Esophagus squamous epithelium (tissue), 5 donors: ENCODE results near the gene CLIP4. TPM values are rescaled to one million over a fixed set of nuclear protein-coding genes. Genes with fewer than 3 reads are reported as not detected.

Experiments
- DNase-seq: peaks from one replicate; lab custom pipeline; 2025; lab: John Stamatoyannopoulos, UW
- H3K27ac ChIP-seq, 4 donors: fragments of 200-600 bp; sonication (generic); one replicate each; pipeline ENCODE4 v1.5.1; 2016 to 2019; ENCODE audit warnings: mild to moderate bottlenecking in 1 of 4
- H3K27me3 ChIP-seq, 4 donors: fragments of 200-600 bp; sonication (generic); 1 replicate in 3 of 4; 2 replicates in 1 of 4; pipeline versions ENCODE4 v1.5.1 to v1.6.0; 2017 to 2021; ENCODE audit warnings: antibody characterized with exemption in 1 of 4
- H3K36me3 ChIP-seq, 3 donors: fragments of 200-600 bp; sonication (generic); one replicate each; pipeline ENCODE4 v1.5.1; 2016 to 2019
- H3K4me1 ChIP-seq, 3 donors: fragments of 200-600 bp; sonication (generic); one replicate each; pipeline ENCODE4 v1.5.1; 2017 to 2019
- H3K4me3 ChIP-seq, 4 donors: fragments of 200-600 bp; sonication (generic); 1 replicate in 3 of 4; 2 replicates in 1 of 4; pipeline ENCODE4 v1.5.1; 2016 to 2019; ENCODE audit warnings: mild to moderate bottlenecking in 2 of 4, moderate library complexity in 1 of 4
- H3K9me3 ChIP-seq, 3 donors: fragments of 200-600 bp; sonication (generic); one replicate each; pipeline ENCODE4 v1.5.1; 2016 to 2019
- CTCF ChIP-seq, 6 experiments: fragments of 450-650 bp in 4 of 6; fragments of 200-600 bp in 2 of 6; sonication (generic) in 2 of 6; IDR thresholded peaks; one replicate each; pipeline ENCODE4 v1.5.1; 2016 to 2019; ENCODE audit warnings: antibody characterized with exemption in 6 of 6, mild to moderate bottlenecking in 4 of 6, moderate library complexity in 4 of 6
- POLR2A ChIP-seq, 4 donors: fragments of 450-650 bp; IDR thresholded peaks; one replicate each; pipeline ENCODE4 v1.6.1; 2017; ENCODE audit warnings: antibody characterized with exemption in 4 of 4, mild to moderate bottlenecking in 4 of 4, moderate library complexity in 3 of 4
- WGBS, 2 donors: methylation state at CpG; one replicate each; pipeline ENCODE4 v1.1.5; 2018; 5-methylcytosine and 5-hydroxymethylcytosine counted together
- intact Hi-C: fragments of 100-400 bp; cut with DNase I; formaldehyde crosslinking; loops from one replicate; pipeline ENCODE4 v1.15.0; 2022
- total RNA-seq, 4 donors: library from RNA; depleted of rRNA; stranded (reverse); fragments of >200 nt; gene quantifications; one replicate each; pipeline ENCODE4 v1.1.0, GENCODE V29; 2016
- donor health status: DM: yes; HTN: yes; CAD: no.

Gene CLIP4
- total RNA-seq, 4 donors from 2014 or later = 39.7 to 85.3 (median 46.5) TPM

DNA sequence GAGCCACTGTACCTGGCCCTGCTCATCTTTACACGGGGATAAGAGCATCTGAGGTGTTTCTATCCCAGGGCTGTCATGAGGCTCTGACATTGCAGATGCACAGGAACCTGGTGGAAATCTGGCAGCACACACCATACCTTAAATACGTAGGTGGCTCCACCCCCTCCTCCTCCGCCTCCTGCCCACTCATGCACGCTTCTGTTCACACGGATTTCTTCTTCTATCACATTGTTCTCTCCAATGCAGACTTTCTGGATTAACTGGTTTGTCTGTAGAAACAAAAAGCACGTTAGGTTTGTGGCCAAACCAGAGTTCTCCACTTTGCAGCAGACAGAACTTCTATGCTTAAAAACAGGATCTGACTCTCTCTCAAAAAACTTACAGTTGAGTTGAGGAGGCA lies 118.2 kb downstream of the CLIP4 start:
- peaks cover 0 to 29% (median 6%) of the 10 kb centered on the region in 3 donors for H3K4me1 ChIP-seq
- H3K27ac ChIP-seq = peak overlapping the region in 2 of 4 donors; percentile 32 to 67
- peaks cover 0 to 23% (median 0%) of the 10 kb centered on the region in 4 donors for H3K27me3 ChIP-seq
- intact Hi-C loops = no loop called here
- H3K9me3 ChIP-seq = no peaks in the 10 kb centered on the region
- TF ChIP-seq CTCF (IDR thresholded peaks at IDR 0.05) = no peak
- TF ChIP-seq POLR2A (IDR thresholded peaks at IDR 0.05) = no peak
- no peak for DNase-seq
- no peaks in the 10 kb centered on the region for H3K36me3 ChIP-seq
- 33 to 36% methylated on average over 6 of the region's 6 CpGs for WGBS, 2 donors
- H3K4me3 ChIP-seq = no peak overlapping the region

DNA sequence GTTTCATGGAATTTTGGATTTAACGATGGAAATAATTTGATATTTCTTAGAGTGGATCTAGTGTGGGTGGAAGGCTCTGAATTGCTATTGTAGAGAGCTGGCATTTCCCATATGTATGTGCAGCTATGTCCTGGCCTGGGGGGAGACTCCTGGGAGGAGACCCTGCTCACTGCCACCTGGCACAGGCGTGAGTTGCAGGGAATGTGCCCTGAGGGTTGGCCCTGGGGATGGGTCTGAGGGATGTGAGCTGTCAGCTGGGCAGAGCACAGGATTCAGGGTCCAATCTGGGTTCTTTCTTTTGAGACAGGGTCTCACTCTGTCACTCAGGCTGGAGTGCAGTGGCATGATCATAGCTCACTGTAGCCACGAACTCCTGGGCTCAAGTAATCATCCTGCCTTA lies 120.2 kb downstream of the CLIP4 start:
- H3K9me3 ChIP-seq = no peaks in the 10 kb centered on the region
- H3K4me1 ChIP-seq = peaks cover 0 to 24% (median 6%) of the 10 kb centered on the region in 3 donors
- no peaks in the 10 kb centered on the region for H3K36me3 ChIP-seq
- H3K4me3 ChIP-seq = no peak overlapping the region
- TF ChIP-seq CTCF (IDR thresholded peaks at IDR 0.05) (no peak), POLR2A (IDR thresholded peaks at IDR 0.05) (no peak)
- WGBS, 2 donors = 72 to 75% methylated on average over 2 to 3 of the region's 3 CpGs
- H3K27ac ChIP-seq = no peak overlapping the region
- H3K27me3 ChIP-seq = peaks cover 0 to 15% (median 0%) of the 10 kb centered on the region in 4 donors
- intact Hi-C loops = no loop called here
- DNase-seq = no peak

- 91 to 93% methylated on average over 4 of the region's 6 CpGs for WGBS, 2 donors
Observed at GRCh38 chr2:29236074-29236473, 120.9 kb downstream of the CLIP4 start.

DNA sequence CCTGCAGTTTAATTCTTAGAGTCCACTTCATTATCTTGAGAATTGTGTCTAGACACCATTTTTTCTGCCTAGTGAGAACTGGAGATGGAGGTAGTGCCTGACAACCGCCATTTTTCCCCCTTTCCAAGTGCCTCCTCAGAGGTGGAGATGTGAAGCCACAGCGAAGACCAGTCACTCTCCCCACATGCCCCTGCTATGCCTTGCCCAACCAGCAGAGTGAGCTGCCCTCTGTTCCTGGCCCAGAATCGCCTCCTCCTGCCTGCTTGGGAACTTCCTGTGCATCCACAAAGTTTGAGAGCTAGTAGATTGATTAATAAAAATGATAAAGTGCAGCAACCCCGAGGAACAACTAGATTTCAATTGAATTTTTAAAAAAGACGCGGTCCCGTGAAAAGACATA lies 123.3 kb downstream of the CLIP4 start:
- Histone ChIP-seq H3K4me1 (peaks cover 0 to 12% (median 6%) of the 10 kb centered on the region in 3 donors), H3K27ac (no peak overlapping the region), H3K27me3 (peaks cover 0 to 19% (median 0%) of the 10 kb centered on the region in 4 donors), H3K9me3 (no peaks in the 10 kb centered on the region), H3K4me3 (no peak overlapping the region), H3K36me3 (no peaks in the 10 kb centered on the region)
- TF ChIP-seq CTCF (IDR thresholded peaks at IDR 0.05) (peak in 3 of 6 experiments; percentile 40 to 75 (median 46)), POLR2A (IDR thresholded peaks at IDR 0.05) (no peak)
- DNase-seq = no peak
- intact Hi-C loops = no loop called here
- 58 to 75% methylated on average over 6 to 7 of the region's 7 CpGs for WGBS, 2 donors

More at GRCh38 chr2:29236074-29236473, 120.9 kb downstream of the CLIP4 start:
- intact Hi-C loops = no loop called here
- no peak for TF ChIP-seq POLR2A (IDR thresholded peaks at IDR 0.05)
- no peak for TF ChIP-seq CTCF (IDR thresholded peaks at IDR 0.05)
- no peak overlapping the region for H3K4me3 ChIP-seq
- no peaks in the 10 kb centered on the region for H3K36me3 ChIP-seq
- peaks cover 0 to 24% (median 6%) of the 10 kb centered on the region in 3 donors for H3K4me1 ChIP-seq
- peaks cover 0 to 15% (median 0%) of the 10 kb centered on the region in 4 donors for H3K27me3 ChIP-seq
- no peak overlapping the region for H3K27ac ChIP-seq
- no peak for DNase-seq
- no peaks in the 10 kb centered on the region for H3K9me3 ChIP-seq

Other genes with a start within 250 kb of the CLIP4 start
- gene TRMT61B, start 245.1 kb upstream of the CLIP4 start, total RNA-seq = 10 to 100 TPM in 1 of 4 donors, 1 to 10 TPM in 3; 7.1 to 12.8 (median 8.1) TPM
- 10 to 100 TPM; 28.2 to 73.2 (median 41.2) TPM for gene WDR43, start 220.7 kb upstream of the CLIP4 start, total RNA-seq
- gene TOGARAM2, start 134.1 kb upstream of the CLIP4 start, total RNA-seq = under 1 TPM in 3 of 4 donors, not detected in 1; 0.03 to 0.76 (median 0.48) TPM
- under 1 TPM in 1 of 4 donors, not detected in 3; 0.04 TPM for gene PCARE, start 40.9 kb upstream of the CLIP4 start, total RNA-seq